BLaER1 (cell line): ENCODE measurements around the gene FRMPD1.

Experiments
- H3K27ac ChIP-seq: shearing (Covaris generic); formaldehyde crosslinking; 2 replicates; pipeline ENCODE4 v1.8.1; 2022
- H3K27me3 ChIP-seq: shearing (Covaris generic); formaldehyde crosslinking; 2 replicates; pipeline ENCODE4 v1.8.1; 2022
- H3K36me3 ChIP-seq: shearing (Covaris generic); formaldehyde crosslinking; 2 replicates; pipeline ENCODE4 v1.8.1; 2022
- H3K4me1 ChIP-seq: shearing (Covaris generic); formaldehyde crosslinking; 2 replicates; pipeline ENCODE4 v1.8.1; 2022
- H3K4me2 ChIP-seq: shearing (Covaris generic); formaldehyde crosslinking; 2 replicates; pipeline ENCODE4 v1.8.1; 2022
- H3K4me3 ChIP-seq: shearing (Covaris generic); formaldehyde crosslinking; 2 replicates; pipeline ENCODE4 v1.8.1; 2022
- H3K9ac ChIP-seq: shearing (Covaris generic); formaldehyde crosslinking; 2 replicates; pipeline ENCODE4 v1.8.1; 2022
- H3K9me3 ChIP-seq: shearing (Covaris generic); formaldehyde crosslinking; 2 replicates; pipeline ENCODE4 v1.8.1; 2022
- H4K20me1 ChIP-seq: shearing (Covaris generic); formaldehyde crosslinking; 2 replicates; pipeline ENCODE4 v1.8.1; 2022
- Cebpa-rat ChIP-seq: shearing (Covaris generic); IDR thresholded peaks from 2 replicates; pipeline ENCODE4 v1.8.1; 2022

Gene FRMPD1

GRCh38 chr9:37632479-37632878, 18.3 kb upstream of the FRMPD1 start:
- no peaks in the 10 kb centered on the region for H3K9me3 ChIP-seq
- H3K4me1 ChIP-seq = no peaks in the 10 kb centered on the region
- H3K27ac ChIP-seq = no peak overlapping the region
- no peaks in the 10 kb centered on the region for H4K20me1 ChIP-seq
- TF ChIP-seq Cebpa-rat = no peak
- no peaks in the 10 kb centered on the region for H3K27me3 ChIP-seq
- no peak overlapping the region for H3K4me3 ChIP-seq
- no peak overlapping the region for H3K4me2 ChIP-seq
- no peak overlapping the region for H3K9ac ChIP-seq
- H3K36me3 ChIP-seq = no peaks in the 10 kb centered on the region

- H3K4me1 ChIP-seq = no peaks in the 10 kb centered on the region
- no peak for TF ChIP-seq Cebpa-rat
- no peak overlapping the region for H3K4me3 ChIP-seq
- no peaks in the 10 kb centered on the region for H3K9me3 ChIP-seq
- no peaks in the 10 kb centered on the region for H3K27me3 ChIP-seq
- H3K9ac ChIP-seq = no peak overlapping the region
- no peaks in the 10 kb centered on the region for H4K20me1 ChIP-seq
- no peak overlapping the region for H3K4me2 ChIP-seq
- H3K36me3 ChIP-seq = no peaks in the 10 kb centered on the region
- H3K27ac ChIP-seq = no peak overlapping the region
Observed at GRCh38 chr9:37635808-37636207, 14.9 kb upstream of the FRMPD1 start.

- no peaks in the 10 kb centered on the region for H4K20me1 ChIP-seq
- H3K4me1 ChIP-seq = no peaks in the 10 kb centered on the region
- H3K27ac ChIP-seq = no peak overlapping the region
- H3K9me3 ChIP-seq = no peaks in the 10 kb centered on the region
- H3K4me3 ChIP-seq = no peak overlapping the region
- H3K9ac ChIP-seq = no peak overlapping the region
- no peaks in the 10 kb centered on the region for H3K27me3 ChIP-seq
- no peaks in the 10 kb centered on the region for H3K36me3 ChIP-seq
- H3K4me2 ChIP-seq = no peak overlapping the region
- no peak for TF ChIP-seq Cebpa-rat
Observed at GRCh38 chr9:37636511-37637448, 14.0 kb upstream of the FRMPD1 start.

DNA sequence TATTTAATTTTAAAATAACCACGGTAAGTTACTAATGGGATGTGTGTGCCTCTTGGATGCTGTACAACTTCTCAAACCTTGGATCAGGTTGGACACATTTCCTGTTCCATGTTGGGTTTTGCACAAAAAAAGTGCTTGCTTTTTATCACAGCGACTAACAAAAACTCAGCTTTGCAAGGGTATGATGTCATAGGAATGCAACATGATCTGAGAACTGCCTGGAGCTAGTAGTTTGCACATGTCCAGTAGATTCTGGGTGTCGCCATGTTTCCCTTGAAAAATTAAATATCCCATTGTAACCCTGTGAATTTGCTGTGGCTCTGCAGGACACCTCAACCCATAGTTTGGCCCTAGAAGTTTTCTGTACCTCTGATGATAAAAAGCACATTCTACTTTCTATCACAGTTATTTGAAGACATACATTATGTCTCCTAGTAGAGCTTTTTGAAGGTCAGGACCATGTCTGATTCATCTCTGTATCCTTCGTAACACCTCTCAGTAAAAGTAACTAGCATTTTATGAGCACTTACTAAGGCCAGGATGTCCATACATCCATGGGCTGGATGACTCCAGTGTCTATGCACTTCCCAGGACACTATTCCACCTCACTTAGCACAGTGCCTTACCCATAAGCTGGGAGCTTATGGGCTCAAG, 11.5 kb upstream of the FRMPD1 start:
- Histone ChIP-seq H3K9ac (no peak overlapping the region), H3K36me3 (no peaks in the 10 kb centered on the region), H4K20me1 (no peaks in the 10 kb centered on the region), H3K27me3 (no peaks in the 10 kb centered on the region), H3K4me1 (no peaks in the 10 kb centered on the region), H3K9me3 (no peaks in the 10 kb centered on the region), H3K27ac (no peak overlapping the region), H3K4me3 (no peak overlapping the region), H3K4me2 (no peak overlapping the region)
- no peak for TF ChIP-seq Cebpa-rat

DNA sequence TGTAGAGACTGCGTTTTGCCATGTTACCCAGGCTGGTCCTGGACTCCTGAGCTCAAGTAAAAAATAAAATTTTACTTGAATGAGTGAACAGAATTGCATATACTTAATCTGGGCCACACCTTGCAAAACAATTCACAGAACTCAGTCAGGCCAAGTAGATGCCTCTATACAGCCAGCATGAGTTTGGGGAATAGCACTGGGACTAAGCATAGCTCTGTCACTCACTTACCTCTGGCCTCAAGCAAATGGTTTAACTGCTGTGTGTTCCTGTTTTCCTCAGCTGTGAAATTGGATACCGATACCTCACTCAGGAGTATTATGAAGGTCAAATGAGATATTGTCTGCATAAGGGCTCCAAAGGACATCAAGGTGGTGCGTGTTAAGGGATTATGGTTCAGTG, 10.9 kb upstream of the FRMPD1 start:
- Histone ChIP-seq H3K4me3 (no peak overlapping the region), H3K9ac (no peak overlapping the region), H4K20me1 (no peaks in the 10 kb centered on the region), H3K4me1 (no peaks in the 10 kb centered on the region), H3K27me3 (no peaks in the 10 kb centered on the region), H3K4me2 (no peak overlapping the region), H3K36me3 (no peaks in the 10 kb centered on the region), H3K9me3 (no peaks in the 10 kb centered on the region), H3K27ac (no peak overlapping the region)
- no peak for TF ChIP-seq Cebpa-rat

DNA sequence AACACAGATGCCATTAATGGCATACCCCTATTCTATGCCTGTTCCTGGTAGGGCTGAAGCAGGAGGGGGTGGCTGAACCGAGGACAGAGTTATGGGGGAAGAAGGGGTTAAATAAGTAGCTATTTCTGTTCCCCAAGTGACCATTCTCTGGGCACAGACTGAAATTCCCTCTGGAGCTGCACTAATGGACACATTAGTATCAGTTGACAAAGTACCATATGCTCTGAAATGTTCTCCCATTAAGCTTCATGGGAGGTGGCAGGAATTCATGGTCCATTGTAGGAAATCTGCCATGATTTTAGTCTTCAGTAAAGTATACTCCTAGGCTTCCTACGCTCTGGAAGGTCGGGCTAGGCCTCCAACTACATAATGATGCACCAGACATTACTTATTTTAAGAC, 10.5 kb upstream of the FRMPD1 start:
- Histone ChIP-seq H3K27ac (no peak overlapping the region), H3K4me1 (no peaks in the 10 kb centered on the region), H3K9ac (no peak overlapping the region), H3K4me3 (no peak overlapping the region), H3K27me3 (no peaks in the 10 kb centered on the region), H3K4me2 (no peak overlapping the region), H3K36me3 (no peaks in the 10 kb centered on the region), H4K20me1 (no peaks in the 10 kb centered on the region), H3K9me3 (no peaks in the 10 kb centered on the region)
- TF ChIP-seq Cebpa-rat = no peak

DNA sequence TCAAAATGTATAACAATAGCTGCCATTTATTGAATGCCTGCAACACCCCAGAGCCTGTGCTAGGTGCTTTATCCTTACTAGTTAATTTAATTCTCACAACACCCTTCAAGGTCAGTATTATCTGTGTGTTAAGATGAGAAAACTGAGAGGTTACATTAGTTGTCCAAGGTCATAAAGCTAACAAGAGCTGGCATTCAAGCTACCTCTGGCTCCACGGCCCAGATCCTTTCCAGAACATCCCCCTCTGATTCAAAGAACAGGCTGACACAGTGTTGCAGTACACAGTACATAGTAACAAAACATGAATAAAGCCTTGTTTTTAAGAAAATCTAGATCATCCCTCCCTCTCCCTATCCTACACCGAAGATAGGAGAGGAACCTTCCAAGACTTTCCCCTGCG, 9.4 kb upstream of the FRMPD1 start:
- Histone ChIP-seq H3K4me2 (no peak overlapping the region), H3K9ac (no peak overlapping the region), H3K9me3 (no peaks in the 10 kb centered on the region), H3K4me3 (no peak overlapping the region), H3K4me1 (no peaks in the 10 kb centered on the region), H3K36me3 (no peaks in the 10 kb centered on the region), H3K27ac (no peak overlapping the region), H3K27me3 (no peaks in the 10 kb centered on the region), H4K20me1 (no peaks in the 10 kb centered on the region)
- no peak for TF ChIP-seq Cebpa-rat

GRCh38 chr9:37643214-37643613, 7.5 kb upstream of the FRMPD1 start:
- no peak overlapping the region for H3K27ac ChIP-seq
- H3K9ac ChIP-seq = no peak overlapping the region
- H3K4me1 ChIP-seq = no peaks in the 10 kb centered on the region
- no peaks in the 10 kb centered on the region for H4K20me1 ChIP-seq
- H3K4me2 ChIP-seq = no peak overlapping the region
- no peaks in the 10 kb centered on the region for H3K27me3 ChIP-seq
- H3K4me3 ChIP-seq = no peak overlapping the region
- no peaks in the 10 kb centered on the region for H3K9me3 ChIP-seq
- H3K36me3 ChIP-seq = no peaks in the 10 kb centered on the region
- no peak for TF ChIP-seq Cebpa-rat

- TF ChIP-seq Cebpa-rat = no peak
- Histone ChIP-seq H3K27me3 (no peaks in the 10 kb centered on the region), H4K20me1 (no peaks in the 10 kb centered on the region), H3K4me3 (no peak overlapping the region), H3K27ac (no peak overlapping the region), H3K4me1 (peaks cover 19% of the 10 kb centered on the region), H3K9ac (no peak overlapping the region), H3K4me2 (no peak overlapping the region), H3K36me3 (no peaks in the 10 kb centered on the region), H3K9me3 (no peaks in the 10 kb centered on the region)
Observed at GRCh38 chr9:37645903-37646506, 4.7 kb upstream of the FRMPD1 start.

GRCh38 chr9:37650299-37650872, 368 bp upstream of the FRMPD1 start:
- Histone ChIP-seq H3K4me2 (peak overlapping the region; percentile 99), H3K9me3 (no peaks in the 10 kb centered on the region), H3K9ac (peak overlapping the region; percentile 21; the same call in 1 of the 2 replicates), H3K27ac (peak overlapping the region; percentile 64), H3K36me3 (no peaks in the 10 kb centered on the region), H4K20me1 (no peaks in the 10 kb centered on the region), H3K4me3 (peak overlapping the region; percentile 78), H3K4me1 (peaks cover 51% of the 10 kb centered on the region), H3K27me3 (no peaks in the 10 kb centered on the region)
- TF ChIP-seq Cebpa-rat = no peak
